Activated naive CD4-positive, alpha-beta T cell treated with Interleukin-2 at 50 U/mL for 16 hours (primary cell): ENCODE measurements around the gene MYL12B.
"Not testable (repeated sequence)": the region's sequence is repeated elsewhere in the genome, so short reads cannot be mapped to it uniquely, and the experiment has no call there.

Experiments used
- DNase-seq: peaks from one replicate; pipeline ENCODE4 v3.0.0-alpha.2; 2020

The MYL12B gene

DNA sequence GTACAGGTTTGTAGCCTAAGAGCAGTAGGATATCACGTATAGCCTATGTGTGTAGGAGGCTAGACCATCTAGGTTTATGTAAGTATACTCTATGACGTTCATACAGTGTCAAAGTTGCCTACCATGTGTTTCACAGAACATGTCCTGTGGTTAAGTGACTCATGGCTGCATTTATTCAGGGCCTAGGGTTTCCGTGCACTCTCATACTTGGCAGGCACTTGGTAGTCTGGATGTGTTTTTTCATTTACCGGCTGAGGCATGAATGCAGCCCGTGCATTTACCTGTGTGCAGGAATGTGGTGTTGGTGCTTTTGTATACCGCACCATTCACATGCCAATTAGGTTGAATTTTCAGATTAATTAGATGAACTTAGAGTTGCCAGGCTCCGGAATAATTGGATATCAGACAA, 43.4 kb downstream of the MYL12B start:
- DNase-seq = peak; percentile 58

DNA sequence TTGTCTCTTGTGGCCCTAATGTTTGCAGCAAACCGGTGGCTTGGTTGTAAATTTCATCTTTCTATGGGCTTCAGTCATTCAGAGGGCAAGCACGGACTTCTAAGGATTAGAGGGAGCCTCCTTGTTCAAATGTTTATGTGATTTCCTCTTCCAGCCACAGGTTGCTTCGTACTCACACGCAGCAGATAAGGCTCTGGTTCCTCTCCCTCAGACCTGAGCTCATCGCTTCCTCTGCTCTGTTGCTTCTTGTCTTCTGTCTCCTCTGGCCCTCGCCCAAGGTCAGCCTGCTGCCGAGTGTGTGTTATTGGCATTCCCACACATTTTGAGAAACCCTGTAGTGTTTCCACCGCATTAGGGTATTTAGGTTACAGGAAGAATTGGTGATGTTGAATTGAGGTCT, 44.0 kb downstream of the MYL12B start:
- DNase-seq = no peak

DNA sequence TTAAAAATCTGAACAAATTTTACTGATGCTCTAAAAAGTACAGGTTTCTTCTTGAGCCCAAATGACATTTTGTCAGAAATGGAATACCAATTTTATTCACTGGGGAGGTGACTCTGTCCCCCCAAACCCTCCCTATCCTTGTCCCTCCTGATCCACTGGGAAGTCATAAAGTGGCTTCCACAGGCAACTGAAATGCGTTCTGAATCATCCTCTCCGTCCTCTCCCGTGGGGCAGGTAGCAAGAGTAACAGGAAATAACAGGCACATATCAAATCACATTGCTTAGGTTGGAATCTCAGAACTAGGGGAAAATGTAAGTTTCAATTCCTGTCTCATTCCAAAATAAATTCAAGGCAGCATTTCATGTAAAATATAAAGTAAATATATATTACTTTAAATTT, 44.5 kb downstream of the MYL12B start:
- no peak for DNase-seq

DNA sequence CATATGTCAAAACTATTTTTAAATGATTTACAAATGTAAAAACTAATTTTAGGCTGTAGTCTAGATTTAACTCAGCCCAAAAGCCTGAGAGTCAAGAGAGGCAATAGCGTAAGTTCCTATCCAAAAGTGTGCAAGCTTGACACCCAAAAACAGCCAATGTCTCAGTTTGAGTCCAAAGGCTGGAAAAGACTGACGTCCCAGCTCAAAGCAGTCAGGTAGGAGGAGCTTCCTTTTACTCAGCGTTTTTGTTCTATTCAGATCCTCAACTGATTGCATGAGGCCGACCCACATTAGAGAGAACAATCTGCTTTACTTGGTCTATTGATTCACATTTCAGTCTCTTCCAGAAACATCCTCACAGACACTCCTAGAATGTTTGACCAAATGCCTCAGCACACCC, 51.8 kb downstream of the MYL12B start:
- DNase-seq = no peak

DNA sequence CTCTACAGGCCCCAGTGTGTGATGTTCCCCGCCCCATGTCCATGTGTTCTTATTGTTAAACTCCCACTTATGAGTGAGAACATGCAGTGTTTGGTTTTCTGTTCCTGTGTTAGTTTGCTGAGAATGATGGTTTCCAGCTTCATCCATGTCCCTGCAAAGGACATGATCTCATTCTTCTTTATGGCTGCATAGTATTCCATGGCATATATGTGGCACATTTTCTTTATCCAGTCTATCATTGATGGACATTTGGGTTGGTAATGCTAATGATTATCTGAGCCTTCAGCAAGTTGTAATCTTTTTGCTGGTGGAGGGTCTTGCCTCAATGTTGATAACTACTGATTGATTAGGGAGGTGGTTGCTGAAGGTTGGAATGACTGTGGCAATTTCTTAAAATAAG, 53.4 kb downstream of the MYL12B start:
- not testable (repeated sequence) for DNase-seq

DNA sequence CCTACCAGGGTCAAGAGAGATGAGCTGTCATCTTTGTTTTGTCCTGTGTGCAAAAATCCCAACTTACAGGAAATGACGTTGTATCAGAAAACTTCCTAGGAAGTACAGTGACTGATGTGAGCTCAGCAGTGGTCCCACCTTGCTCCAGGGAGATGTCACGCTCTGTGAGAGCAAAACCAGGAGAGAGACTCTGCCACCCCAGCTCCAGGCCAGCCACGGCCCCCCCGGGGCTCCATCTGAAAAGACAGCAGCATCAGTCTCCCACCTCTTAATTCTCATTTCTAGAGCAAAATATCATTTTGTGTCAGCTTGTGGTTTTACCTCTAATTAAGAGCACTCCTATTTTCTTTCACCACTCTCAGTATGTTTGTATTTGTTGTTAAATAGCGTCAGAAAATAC, 57.5 kb downstream of the MYL12B start:
- peak; percentile 37 for DNase-seq

DNA sequence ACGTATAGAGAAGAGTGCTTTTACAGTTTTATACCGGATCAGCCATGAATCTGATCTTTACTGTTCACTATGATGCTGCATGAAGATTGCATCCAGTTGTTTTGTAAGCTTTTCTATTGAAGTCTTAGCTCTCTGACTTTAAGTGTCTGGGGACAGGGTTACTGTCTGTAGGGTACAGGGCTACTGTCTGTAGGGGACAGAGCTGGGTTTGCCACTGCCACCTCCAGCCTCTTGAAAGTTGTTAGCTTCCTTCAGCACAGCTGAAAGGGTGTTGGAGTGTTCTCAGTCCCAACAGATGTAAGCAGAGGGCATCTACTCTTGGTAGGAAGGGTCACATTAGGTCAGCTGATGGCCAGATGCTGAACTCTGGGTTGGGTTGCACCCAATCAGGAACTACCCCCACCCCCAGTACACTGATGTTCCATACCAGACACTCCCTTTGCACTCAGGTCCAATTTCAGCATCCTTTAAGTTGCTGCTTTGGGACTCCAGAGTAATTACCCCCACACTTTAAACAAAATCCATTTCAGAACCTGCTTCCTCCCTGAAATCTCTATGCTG, 58.0 kb downstream of the MYL12B start:
- no peak for DNase-seq

DNA sequence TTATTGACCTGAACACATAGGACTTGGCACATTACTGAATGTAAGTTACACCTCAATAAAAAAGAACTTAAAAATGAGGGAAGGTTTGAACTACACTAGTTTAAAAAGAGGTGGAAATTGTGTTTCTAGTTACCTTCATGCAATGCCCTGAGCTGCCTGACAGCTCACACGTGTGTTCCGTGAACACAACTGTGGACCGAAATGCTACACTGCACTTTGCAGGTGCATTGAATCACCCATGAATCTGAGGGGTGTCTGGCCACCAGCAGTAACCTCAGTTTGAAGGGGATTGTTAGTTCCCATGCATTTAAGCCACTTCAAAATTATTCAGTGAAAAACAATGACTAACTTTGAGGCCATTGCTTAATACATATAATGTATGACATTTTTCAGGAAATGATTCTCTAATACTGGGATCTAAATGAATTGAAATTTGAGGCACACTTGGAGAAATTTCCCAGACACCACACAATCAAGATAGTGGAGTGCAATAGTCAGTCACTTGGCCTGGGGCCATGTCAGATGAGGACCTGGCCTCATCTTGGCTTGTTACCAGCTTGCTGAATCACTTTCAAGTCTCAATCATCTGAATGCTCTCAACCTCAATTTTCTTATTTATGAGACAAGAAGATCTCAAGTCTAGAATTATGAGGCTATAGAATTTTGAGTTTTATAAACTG, 59.3 kb downstream of the MYL12B start:
- no peak for DNase-seq

DNA sequence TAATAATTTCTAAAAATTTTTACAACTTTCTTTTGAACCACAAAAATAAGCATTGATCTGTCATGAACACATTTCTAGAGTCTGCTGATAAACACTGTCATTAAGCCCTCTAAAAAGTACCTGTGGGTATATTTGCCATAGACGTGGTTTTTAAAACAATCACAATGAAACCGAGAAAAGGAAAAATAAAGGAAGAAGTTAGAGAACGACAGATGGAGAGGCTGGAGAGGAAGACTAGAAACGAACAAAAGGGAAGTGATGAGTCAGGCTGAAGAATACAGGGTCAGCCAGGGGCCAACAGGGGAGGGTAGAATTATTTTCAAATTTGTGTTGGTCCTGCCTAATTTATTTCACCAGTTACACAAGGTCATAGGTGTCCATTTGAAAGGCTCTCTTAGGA, 62.0 kb downstream of the MYL12B start:
- no peak for DNase-seq
